ENCODE results near the gene C4B.
"Not testable (repeated sequence)": the region's sequence is repeated elsewhere in the genome, so short reads cannot be mapped to it uniquely, and the experiment has no call there.

DNA sequence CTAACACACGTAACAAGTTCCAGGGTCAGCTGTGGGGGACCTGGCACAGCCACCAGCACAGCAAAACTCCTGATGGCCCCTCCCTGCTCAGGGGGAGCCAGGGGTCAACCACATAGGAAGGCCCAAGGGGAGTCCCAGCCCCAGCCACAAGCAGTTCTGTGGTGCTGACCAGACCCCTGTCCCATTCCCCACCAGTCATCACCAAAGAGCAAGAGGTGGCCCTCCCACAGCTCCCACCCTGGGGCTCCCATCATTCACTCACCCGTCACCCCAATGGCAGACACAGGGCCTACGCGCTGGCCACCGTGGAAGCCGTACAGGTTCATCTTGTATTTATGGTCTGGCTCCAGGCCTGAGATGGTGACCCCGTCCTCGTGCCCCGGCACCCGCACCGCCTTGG is 35.1 kb downstream of the C4B start:
- TF ChIP-seq ARNT (IDR thresholded peaks at IDR 0.05); LEF1 (IDR thresholded peaks at IDR 0.05; ENCODE audit: borderline replicate concordance); FOXM1 (IDR thresholded peaks at IDR 0.05; ENCODE audit: borderline replicate concordance); HDGF (IDR thresholded peaks at IDR 0.05; ENCODE audit: borderline replicate concordance); SUZ12 (IDR thresholded peaks at IDR 0.05); FOXA1 (IDR thresholded peaks at IDR 0.05); ZNF384 (IDR thresholded peaks at IDR 0.05): not testable (repeated sequence)
